GM12878 (cell line): ENCODE results near the gene HIRA. TPM values are rescaled to one million over a fixed set of nuclear protein-coding genes. Genes with fewer than 3 reads are reported as not detected.

Source experiments
- ATAC-seq: fragments of 200-7000 bp; cut with Tn5 transposase; 3 replicates; pipeline ENCODE4 v1.9.1; 2020; ENCODE audit warnings: mild to moderate bottlenecking, moderate library complexity
- BruUV-seq: library from RNA; stranded (reverse); fragments of 400-500 nt; replicated peaks from 2 replicates; lab custom pipeline; 2021; lab: Mats Ljungman, UMichigan
- CTCF ChIA-PET: fragments of 300-600 bp; sonication (Branson Sonifier 250); formaldehyde crosslinking; extraction: SDS; loops from one replicate; lab custom pipeline; 2021; ENCODE audit warnings: inconsistent platforms; lab: Yijun Ruan, JAX
- POLR2A ChIA-PET: fragments of 350-600 bp; formaldehyde crosslinking; extraction: SDS; loops from one replicate; lab custom pipeline; 2021; ENCODE audit warnings: inconsistent platforms; lab: Charles Lee
- RAD21 ChIA-PET: fragments of 300-600 bp; sonication (Branson Sonifier 250); formaldehyde crosslinking; loops from one replicate; lab custom pipeline; 2023; ENCODE audit warnings: antibody characterized with exemption; ENCODE audit not compliant: unreplicated experiment; lab: Charles Lee
- SMC1A ChIA-PET: fragments of 300-600 bp; sonication (Branson Sonifier 250); formaldehyde crosslinking; loops from one replicate; lab custom pipeline; 2023; ENCODE audit not compliant: unreplicated experiment, uncharacterized antibody; lab: Charles Lee
- DNase-seq: peaks from one replicate; pipeline ENCODE4 v3.0.0-alpha.2; 2011; ENCODE audit warnings: low read depth, low spot score
- FAIRE-seq: peaks from 3 replicates; lab custom pipeline; 2011; peaks lifted over from hg19 to GRCh38; lab: Jason Lieb, UNC
- H2AFZ ChIP-seq: 2 replicates; pipeline ENCODE4 v1.6.0; 2011; ENCODE audit warnings: low read depth, low read length, control low read depth; ENCODE audit not compliant: control insufficient read depth
- H3K27ac ChIP-seq: 2 replicates; pipeline ENCODE4 v1.5.1; 2011; ENCODE audit warnings: control low read depth; ENCODE audit not compliant: control insufficient read depth, insufficient read depth
- H3K27me3 ChIP-seq, 2 experiments: replicated peaks in 1 of 2; 2 replicates each; pipeline versions ENCODE4 v1.6.0 to v1.6.1; 2011; ENCODE audit warnings: low read length in 1 of 2; ENCODE audit not compliant: control insufficient read depth in 2 of 2, insufficient read depth in 2 of 2
- H3K36me3 ChIP-seq, 2 experiments: 2 replicates each; pipeline ENCODE4 v1.5.1; 2011; ENCODE audit warnings: low read length in 1 of 2; ENCODE audit not compliant: control insufficient read depth in 2 of 2, insufficient read depth in 2 of 2
- H3K4me1 ChIP-seq: 2 replicates; pipeline ENCODE4 v1.6.1; 2011; ENCODE audit warnings: mild to moderate bottlenecking, low read length, moderate library complexity, mixed read lengths; ENCODE audit not compliant: control insufficient read depth, insufficient read depth
- H3K4me2 ChIP-seq: 2 replicates; pipeline ENCODE4 v1.6.0; 2011; ENCODE audit warnings: control low read depth; ENCODE audit not compliant: control insufficient read depth, insufficient read depth
- H3K4me3 ChIP-seq: fragments of 200-600 bp; sonication (generic); 2 replicates; pipeline ENCODE4 v1.5.1; 2016
- H3K79me2 ChIP-seq: 2 replicates; pipeline ENCODE4 v1.6.0; 2011; ENCODE audit warnings: low read length; ENCODE audit not compliant: control insufficient read depth, insufficient read depth
- H3K9ac ChIP-seq: 2 replicates; pipeline ENCODE4 v1.8.0; 2011; ENCODE audit warnings: low read length, control low read depth, mixed read lengths; ENCODE audit not compliant: control insufficient read depth, insufficient read depth
- H3K9me3 ChIP-seq: replicated peaks from 3 replicates; pipeline ENCODE4 v1.5.1; 2011; ENCODE audit warnings: mild to moderate bottlenecking, low read length; ENCODE audit not compliant: control insufficient read depth, insufficient read depth
- H4K20me1 ChIP-seq: 2 replicates; pipeline ENCODE4 v1.6.0; 2011; ENCODE audit not compliant: control insufficient read depth, insufficient read depth
- BCL11A ChIP-seq: IDR thresholded peaks from 2 replicates; pipeline ENCODE4 v1.6.1; 2011; ENCODE audit warnings: low read depth, low read length
- CBX3 ChIP-seq: fragments of 200-600 bp; sonication (generic); IDR thresholded peaks from 2 replicates; pipeline ENCODE4 v1.6.1; 2016; ENCODE audit warnings: low read depth, borderline replicate concordance
- CTCF ChIP-seq, 3 experiments: IDR thresholded peaks in 2 of 3; conservative IDR thresholded peaks in 1 of 3; 2 replicates each; pipeline ENCODE4 v1.5.1; 2011; ENCODE audit warnings: low read depth in 3 of 3, low read length in 3 of 3, mild to moderate bottlenecking in 3 of 3, control low read depth in 2 of 3, moderate library complexity in 2 of 3, inconsistent platforms in 1 of 3, mixed read lengths in 1 of 3; ENCODE audit not compliant: control insufficient read depth in 2 of 3, insufficient read depth in 1 of 3; ENCODE audit errors: extremely low read depth in 1 of 3
- EED ChIP-seq: sonication (generic); IDR thresholded peaks from 2 replicates; pipeline ENCODE4 v1.6.1; 2016; ENCODE audit warnings: antibody characterized with exemption, low read depth
- JUND ChIP-seq: IDR thresholded peaks from 2 replicates; pipeline ENCODE4 v1.6.1; 2012; ENCODE audit warnings: low read depth, mild to moderate bottlenecking, low read length, improper control_type of control experiment, moderate library complexity
- NFXL1 ChIP-seq: fragments of 450-650 bp; IDR thresholded peaks from 2 replicates; pipeline ENCODE4 v1.6.1; 2017; ENCODE audit warnings: antibody characterized with exemption, mild to moderate bottlenecking, borderline replicate concordance
- NRF1 ChIP-seq: conservative IDR thresholded peaks from 2 replicates; pipeline ENCODE4 v1.6.1; 2011; ENCODE audit warnings: mild to moderate bottlenecking, low read depth, low read length, improper control_type of control experiment
- PAX8 ChIP-seq: fragments of 450-650 bp; IDR thresholded peaks from 2 replicates; pipeline ENCODE4 v1.6.1; 2017; ENCODE audit warnings: mild to moderate bottlenecking, moderate library complexity
- POLR2AphosphoS5 ChIP-seq: IDR thresholded peaks from 2 replicates; pipeline ENCODE4 v1.6.1; 2011; ENCODE audit warnings: mild to moderate bottlenecking, low read length, inconsistent platforms
- SIN3A ChIP-seq: IDR thresholded peaks from 2 replicates; pipeline ENCODE4 v1.6.1; 2012; ENCODE audit warnings: low read depth, low read length, improper control_type of control experiment
- SP1 ChIP-seq: IDR thresholded peaks from one replicate; pipeline ENCODE4 v1.6.1; 2011; ENCODE audit warnings: low read depth, low read length
- SUZ12 ChIP-seq: fragments of 200-600 bp; sonication (generic); IDR thresholded peaks from one replicate; pipeline ENCODE4 v1.6.1; 2018; ENCODE audit warnings: antibody characterized with exemption, mild to moderate bottlenecking; ENCODE audit not compliant: unreplicated experiment
- TARDBP ChIP-seq: IDR thresholded peaks from 2 replicates; pipeline ENCODE4 v1.6.1; 2016; ENCODE audit warnings: borderline replicate concordance
- TCF12 ChIP-seq: IDR thresholded peaks from 2 replicates; pipeline ENCODE4 v1.6.1; 2011; ENCODE audit warnings: low read depth, mild to moderate bottlenecking, low read length
- YBX1 ChIP-seq: fragments of 450-650 bp; IDR thresholded peaks from 2 replicates; pipeline ENCODE4 v1.6.1; 2016; ENCODE audit warnings: antibody characterized with exemption
- ZNF217 ChIP-seq: fragments of 450-650 bp; IDR thresholded peaks from 2 replicates; pipeline ENCODE4 v1.6.1; 2017; ENCODE audit warnings: antibody characterized with exemption, mild to moderate bottlenecking
- ZNF384 ChIP-seq: IDR thresholded peaks from 2 replicates; pipeline ENCODE4 v1.6.1; 2012; ENCODE audit warnings: low read depth, mild to moderate bottlenecking, low read length, improper control_type of control experiment, borderline replicate concordance
- ZZZ3 ChIP-seq: IDR thresholded peaks from 2 replicates; pipeline ENCODE4 v1.6.1; 2011; ENCODE audit warnings: low read depth; ENCODE audit not compliant: control insufficient read depth, insufficient read length
- WGBS: methylation state at CpG from one replicate; pipeline ENCODE4 v1.1.6; 2016; ENCODE audit warnings: low lambda C conversion rate; ENCODE audit not compliant: insufficient replicate concordance, insufficient coverage; ENCODE audit errors: missing lambda C conversion rate; 5-methylcytosine and 5-hydroxymethylcytosine counted together
- in situ Hi-C: fragments of 300-500 bp; cut with MboI; formaldehyde crosslinking; loops from 9 replicates; pipeline ENCODE4 v1.14.3; 2018; ENCODE audit warnings: mixed read lengths
- intact Hi-C: fragments of 100-400 bp; cut with micrococcal nuclease; formaldehyde crosslinking; loops from one replicate; pipeline ENCODE4 v1.14.2; 2022; ENCODE audit not compliant: unreplicated experiment
- polyA plus RNA-seq, 11 experiments: library from polyadenylated mRNA; depleted of rRNA in 4 of 11; unstranded in 6 of 11; stranded (reverse) in 5 of 11; fragments of >200 nt; fragmentation: Nextera tagmentation in 4 of 11; fragmentation: Illumina TruSeq in 1 of 11; extraction: Ambion mirVana in 4 of 11; extraction: Trizol in 1 of 11; gene quantifications; 1 replicate in 1 of 11; 2 replicates in 10 of 11; pipeline versions ENCODE4 v1.2.1 to v1.2.3, GENCODE V29; 2011 to 2016; ENCODE audit warnings: inconsistent platforms in 2 of 11, missing spikeins in 2 of 11, low read depth in 1 of 11
- total RNA-seq, 4 experiments: library from RNA; depleted of rRNA in 3 of 4; stranded (reverse); fragments of >200 nt in 3 of 4; fragmentation: Illumina TruSeq in 1 of 4; extraction: Trizol in 1 of 4; gene quantifications; 2 replicates each; pipeline versions ENCODE4 v1.2.1 to v1.2.3, GENCODE V29; 2013 to 2021
- TF ChIP-seq, protein P1 (sequence below): fragments of 450-650 bp; IDR thresholded peaks from 2 replicates; pipeline ENCODE4 v1.6.1; 2014; ENCODE audit warnings: mild to moderate bottlenecking

HIRA gene
- total and polyA plus RNA-seq, 10 of the 15 experiments (the other 5 are each of a cell fraction or from before 2014, with no cell fraction given), result 0.34 to 32.7 (median 14.5) TPM

DNA sequence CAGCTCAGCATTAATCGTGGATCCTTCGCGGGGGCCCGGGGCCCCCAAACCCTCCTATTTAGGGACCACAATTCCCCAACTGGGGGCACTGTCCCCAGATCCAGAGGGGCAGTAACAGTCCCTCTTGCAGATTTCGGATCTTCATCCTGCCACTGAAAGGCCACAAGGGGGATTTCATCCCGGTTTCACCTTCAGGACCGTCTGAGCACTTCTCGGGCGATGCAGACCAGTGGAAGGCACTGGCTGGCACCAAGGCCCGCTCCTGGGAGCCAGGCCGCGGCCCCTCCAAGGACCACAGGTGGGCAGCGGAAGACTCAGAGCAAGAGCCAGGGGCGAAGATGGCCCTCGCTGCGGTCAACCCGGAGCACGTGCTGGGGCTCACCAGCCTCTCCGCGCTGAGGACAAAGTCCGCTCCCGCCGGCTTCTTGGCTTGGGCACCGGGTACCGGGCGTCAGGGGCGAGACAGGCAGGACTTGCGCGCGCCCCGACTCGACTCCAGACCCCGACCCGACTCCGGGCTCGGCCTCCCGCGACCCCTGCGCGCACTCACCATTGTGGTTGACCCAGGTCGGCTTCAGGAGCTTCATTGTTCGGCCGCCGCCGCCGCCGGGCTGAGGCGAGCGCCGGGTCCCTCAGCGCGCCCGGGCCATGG is 517 bp downstream of the HIRA start (continued):
- no peak for TF ChIP-seq ZZZ3
- TF ChIP-seq TCF12, result no peak
- no peak for TF ChIP-seq JUND
- no peak for TF ChIP-seq ZNF217
- no peak for TF ChIP-seq CTCF (IDR thresholded peaks at IDR 0.05 in 2 of 3, conservative IDR thresholded peaks at IDR 0.05 in 1 of 3; ENCODE audit: control insufficient read depth in 2 of 3, extremely low read depth in 1 of 3, insufficient read depth in 1 of 3, low read depth in 3 of 3, low read length in 3 of 3)
- no peak for TF ChIP-seq YBX1
- TF ChIP-seq, all 136 proteins: peak for 6

GRCh38 chr22:19429950-19430889 is 1.3 kb downstream of the HIRA start:
- no TSS peak for BruUV-seq
- WGBS, result 0% methylated on average over 12 of the region's 12 CpGs
- Histone ChIP-seq H2AFZ (no peak overlapping the region), H3K4me2 (peak overlapping the region; percentile 90), H3K27ac (peak overlapping the region; percentile 73), H3K4me3 (peak overlapping the region; percentile 98), H3K36me3 (peaks cover 0 to 12% of the 10 kb centered on the region in 2 experiments; a peak in 2 of 4 replicates), H3K9ac (peak overlapping the region; percentile 81), H3K27me3 (no peaks in the 10 kb centered on the region), H3K9me3 (no peaks in the 10 kb centered on the region), H4K20me1 (no peaks in the 10 kb centered on the region; the same call in 1 of the 2 replicates), H3K79me2 (peaks cover 70% of the 10 kb centered on the region), H3K4me1 (no peaks in the 10 kb centered on the region)
- DNase-seq (no peak), FAIRE-seq (peak; percentile 81), ATAC-seq (peak; percentile 6; the same call in 2 of the 3 replicates)
- RAD21 ChIA-PET, result interaction anchor here (3.6 kb wide), 1 partner anchor 49 kb away, joined by 11 read pairs; the partner anchor contains the start of genes CDC45 and UFD1
- SMC1A ChIA-PET, result no interaction called here
- intact Hi-C loops (loop anchor here (5.0 to 10.0 kb wide), 2 partner anchors 135 to 253 kb away; partner anchors contain the start of genes CLTCL1 and SLC25A1), in situ Hi-C loops (loop anchor here (25.0 kb wide), 1 partner anchor 1793 kb away; the partner anchor contains the start of genes ATP6V1E1 and BCL2L13)
- POLR2A ChIA-PET, result no interaction called here
- CTCF ChIA-PET, result no interaction called here
- TF ChIP-seq BCL11A, result no peak
- 0 out of 2 replicates have a peak, but pooled peaks have one; percentile 50 for TF ChIP-seq SIN3A
- no peak for TF ChIP-seq NRF1
- TF ChIP-seq NFXL1, result no peak
- TF ChIP-seq TARDBP, result no peak
- peak; percentile 46; the same call in 1 of the 2 replicates for TF ChIP-seq POLR2AphosphoS5
- no peak for TF ChIP-seq SP1
- TF ChIP-seq ZNF217, result no peak
- TF ChIP-seq, protein P1, sequence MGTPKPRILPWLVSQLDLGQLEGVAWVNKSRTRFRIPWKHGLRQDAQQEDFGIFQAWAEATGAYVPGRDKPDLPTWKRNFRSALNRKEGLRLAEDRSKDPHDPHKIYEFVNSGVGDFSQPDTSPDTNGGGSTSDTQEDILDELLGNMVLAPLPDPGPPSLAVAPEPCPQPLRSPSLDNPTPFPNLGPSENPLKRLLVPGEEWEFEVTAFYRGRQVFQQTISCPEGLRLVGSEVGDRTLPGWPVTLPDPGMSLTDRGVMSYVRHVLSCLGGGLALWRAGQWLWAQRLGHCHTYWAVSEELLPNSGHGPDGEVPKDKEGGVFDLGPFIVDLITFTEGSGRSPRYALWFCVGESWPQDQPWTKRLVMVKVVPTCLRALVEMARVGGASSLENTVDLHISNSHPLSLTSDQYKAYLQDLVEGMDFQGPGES, result no peak
- TF ChIP-seq EED, result no peak
- no peak for TF ChIP-seq PAX8
- no peak for TF ChIP-seq CBX3
- TF ChIP-seq ZNF384, result no peak
- no peak for TF ChIP-seq SUZ12
